GM23338 (cell line): ENCODE data around the gene SARM1.

Experiments used
- CTCF ChIP-seq, 2 experiments: fragments of 200-600 bp in 1 of 2; sonication (generic) in 1 of 2; conservative IDR thresholded peaks; 2 replicates each; pipeline versions ENCODE4 v1.5.1 to v1.6.1; 2016 to 2017; ENCODE audit warnings: antibody characterized with exemption in 2 of 2, low read depth in 2 of 2, mild to moderate bottlenecking in 2 of 2, moderate library complexity in 1 of 2
- EZH2 ChIP-seq: fragments of 200-600 bp; sonication (generic); IDR thresholded peaks from one replicate; pipeline ENCODE4 v1.8.0; 2017; ENCODE audit warnings: antibody characterized with exemption, mild to moderate bottlenecking, low read depth; ENCODE audit not compliant: unreplicated experiment

- TF ChIP-seq CTCF (conservative IDR thresholded peaks at IDR 0.05; ENCODE audit: low read depth in 2 of 2), result no peak
- no peak for TF ChIP-seq EZH2
Observed at GRCh38 chr17:28324781-28325180, 46.7 kb upstream of the SARM1 start.
